ENCODE measurements around the gene LCP1. TPM values are rescaled to one million over a fixed set of nuclear protein-coding genes. Genes with fewer than 3 reads are reported as not detected.
A peak's percentile ranks its signal among the peaks of the same experiment; 100 is the strongest.

LCP1 gene
- total RNA-seq, 1 experiment from 2014 or later: 9.1 TPM

DNA sequence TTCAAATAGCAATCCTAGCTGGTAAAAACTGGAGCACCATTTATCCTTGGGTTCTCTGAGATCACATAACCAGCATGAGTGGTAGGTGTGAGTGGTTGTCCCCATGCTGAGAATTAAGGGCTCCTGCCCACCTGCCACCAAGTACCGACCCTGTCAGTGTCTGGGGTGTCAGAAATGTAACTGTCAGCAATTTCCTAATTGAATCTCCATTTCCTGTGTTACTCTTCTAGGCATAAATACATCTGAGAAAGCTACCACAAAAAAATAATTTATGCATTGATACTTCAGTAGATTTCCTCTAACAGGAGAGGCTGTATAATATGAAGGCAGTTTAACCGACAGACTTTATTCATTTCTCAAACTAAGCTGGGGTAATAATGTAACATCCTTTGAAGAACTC lies 102.2 kb downstream of the LCP1 start:
- TF ChIP-seq EZH2 (IDR thresholded peaks at IDR 0.05; ENCODE audit: borderline replicate concordance, low read depth, low read length, poor library complexity, severe bottlenecking): no peak
- TF ChIP-seq, protein P1, sequence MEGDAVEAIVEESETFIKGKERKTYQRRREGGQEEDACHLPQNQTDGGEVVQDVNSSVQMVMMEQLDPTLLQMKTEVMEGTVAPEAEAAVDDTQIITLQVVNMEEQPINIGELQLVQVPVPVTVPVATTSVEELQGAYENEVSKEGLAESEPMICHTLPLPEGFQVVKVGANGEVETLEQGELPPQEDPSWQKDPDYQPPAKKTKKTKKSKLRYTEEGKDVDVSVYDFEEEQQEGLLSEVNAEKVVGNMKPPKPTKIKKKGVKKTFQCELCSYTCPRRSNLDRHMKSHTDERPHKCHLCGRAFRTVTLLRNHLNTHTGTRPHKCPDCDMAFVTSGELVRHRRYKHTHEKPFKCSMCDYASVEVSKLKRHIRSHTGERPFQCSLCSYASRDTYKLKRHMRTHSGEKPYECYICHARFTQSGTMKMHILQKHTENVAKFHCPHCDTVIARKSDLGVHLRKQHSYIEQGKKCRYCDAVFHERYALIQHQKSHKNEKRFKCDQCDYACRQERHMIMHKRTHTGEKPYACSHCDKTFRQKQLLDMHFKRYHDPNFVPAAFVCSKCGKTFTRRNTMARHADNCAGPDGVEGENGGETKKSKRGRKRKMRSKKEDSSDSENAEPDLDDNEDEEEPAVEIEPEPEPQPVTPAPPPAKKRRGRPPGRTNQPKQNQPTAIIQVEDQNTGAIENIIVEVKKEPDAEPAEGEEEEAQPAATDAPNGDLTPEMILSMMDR (conservative IDR thresholded peaks at IDR 0.05; ENCODE audit: low read depth, low read length): no peak
- no TSS peak for BruUV-seq (replicated peaks)
- intact Hi-C loops (cut with micrococcal nuclease; ENCODE audit: unreplicated experiment): no loop called here
- ChIA-PET POLR2A (ENCODE audit: low non-redundant PET) (no interaction called here), CTCF (no interaction called here)
- peak; percentile 74 for DNase-seq (ENCODE audit: low spot score)
- no peaks in the 10 kb centered on the region for H3K27me3 ChIP-seq (replicated peaks; ENCODE audit: insufficient read depth, low read depth, low read length, poor library complexity)
- H3K4me3 ChIP-seq (ENCODE audit: low read depth, low read length, poor library complexity, severe bottlenecking): no peak overlapping the region
- peaks cover 7% of the 10 kb centered on the region for H3K9me3 ChIP-seq (ENCODE audit: low read depth, low read length, poor library complexity, severe bottlenecking)
- H3K27ac ChIP-seq (ENCODE audit: low read depth, low read length, poor library complexity, severe bottlenecking): peak overlapping the region; percentile 85
- peaks cover 38% of the 10 kb centered on the region for H3K4me1 ChIP-seq (ENCODE audit: insufficient read depth, low read length, poor library complexity, severe bottlenecking)
- H3K36me3 ChIP-seq (ENCODE audit: insufficient read depth, low read length, poor library complexity, severe bottlenecking): no peaks in the 10 kb centered on the region

DNA sequence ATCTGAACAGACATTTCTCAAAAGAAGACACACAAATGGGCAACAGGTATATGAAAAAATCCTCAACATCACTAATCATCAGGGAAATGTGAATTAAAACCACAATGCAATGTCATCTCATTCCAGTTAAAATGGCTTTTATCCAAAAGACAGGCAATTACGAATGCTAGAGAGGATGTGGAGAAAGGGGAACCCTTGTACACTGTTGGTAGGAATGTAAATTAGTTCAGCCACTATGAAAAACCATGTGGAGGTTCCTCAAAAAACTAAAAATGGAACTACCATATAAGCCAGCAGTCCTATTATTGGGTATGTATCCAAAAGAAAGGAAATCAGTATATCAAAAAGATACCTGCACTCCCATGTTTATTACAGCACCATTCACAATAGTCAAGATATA lies 104.7 kb downstream of the LCP1 start:
- no peak for TF ChIP-seq EZH2 (IDR thresholded peaks at IDR 0.05; ENCODE audit: borderline replicate concordance, low read depth, low read length, poor library complexity, severe bottlenecking)
- TF ChIP-seq, protein P1 (conservative IDR thresholded peaks at IDR 0.05; ENCODE audit: low read depth, low read length): no peak
- intact Hi-C loops (cut with micrococcal nuclease; ENCODE audit: unreplicated experiment): no loop called here
- ChIA-PET POLR2A (ENCODE audit: low non-redundant PET) (no interaction called here), CTCF (no interaction called here)
- BruUV-seq (replicated peaks): no TSS peak
- Histone ChIP-seq H3K36me3 (ENCODE audit: insufficient read depth, low read length, poor library complexity, severe bottlenecking) (no peaks in the 10 kb centered on the region), H3K9me3 (ENCODE audit: low read depth, low read length, poor library complexity, severe bottlenecking) (peaks cover 8% of the 10 kb centered on the region), H3K27me3 (replicated peaks; ENCODE audit: insufficient read depth, low read depth, low read length, poor library complexity) (no peaks in the 10 kb centered on the region), H3K4me1 (ENCODE audit: insufficient read depth, low read length, poor library complexity, severe bottlenecking) (peaks cover 36% of the 10 kb centered on the region), H3K4me3 (ENCODE audit: low read depth, low read length, poor library complexity, severe bottlenecking) (no peak overlapping the region), H3K27ac (ENCODE audit: low read depth, low read length, poor library complexity, severe bottlenecking) (no peak overlapping the region)
- DNase-seq (ENCODE audit: low spot score): no peak

DNA sequence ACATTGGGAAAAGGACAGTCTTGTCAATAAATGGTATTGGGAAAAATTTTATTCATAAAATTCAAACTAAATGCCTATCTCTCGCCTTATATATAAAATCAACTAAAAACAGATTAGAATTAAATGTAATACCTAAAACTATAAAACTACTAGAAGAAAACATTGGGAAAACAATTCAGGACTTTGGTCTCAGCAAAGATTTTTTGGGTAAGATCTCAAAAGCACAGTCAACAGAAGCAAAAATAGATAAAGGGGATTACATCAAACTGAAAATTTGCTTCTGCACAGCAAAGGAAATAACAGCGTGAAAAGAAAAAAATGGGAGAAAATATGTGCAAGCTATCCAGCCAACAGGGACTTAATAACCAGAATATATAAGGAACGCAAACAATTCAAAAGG lies 105.2 kb downstream of the LCP1 start:
- DNase-seq (ENCODE audit: low spot score): no peak
- no peak overlapping the region for H3K4me3 ChIP-seq (ENCODE audit: low read depth, low read length, poor library complexity, severe bottlenecking)
- no peaks in the 10 kb centered on the region for H3K36me3 ChIP-seq (ENCODE audit: insufficient read depth, low read length, poor library complexity, severe bottlenecking)
- H3K4me1 ChIP-seq (ENCODE audit: insufficient read depth, low read length, poor library complexity, severe bottlenecking): peaks cover 35% of the 10 kb centered on the region
- ChIA-PET POLR2A (ENCODE audit: low non-redundant PET) (no interaction called here), CTCF (no interaction called here)
- no peaks in the 10 kb centered on the region for H3K27me3 ChIP-seq (replicated peaks; ENCODE audit: insufficient read depth, low read depth, low read length, poor library complexity)
- BruUV-seq (replicated peaks): TSS peak; percentile 16
- TF ChIP-seq, protein P1 (conservative IDR thresholded peaks at IDR 0.05; ENCODE audit: low read depth, low read length): no peak
- no peak for TF ChIP-seq EZH2 (IDR thresholded peaks at IDR 0.05; ENCODE audit: borderline replicate concordance, low read depth, low read length, poor library complexity, severe bottlenecking)
- intact Hi-C loops (cut with micrococcal nuclease; ENCODE audit: unreplicated experiment): no loop called here
- H3K9me3 ChIP-seq (ENCODE audit: low read depth, low read length, poor library complexity, severe bottlenecking): peaks cover 8% of the 10 kb centered on the region
- no peak overlapping the region for H3K27ac ChIP-seq (ENCODE audit: low read depth, low read length, poor library complexity, severe bottlenecking)

Other genes starting within 250 kb of the LCP1 start
- 373 and 378 TPM in 2 replicates for gene ZC3H13, start 129.4 kb downstream of the LCP1 start, total RNA-seq (2021)
- gene CPB2, start 77.1 kb downstream of the LCP1 start, total RNA-seq (2021): 5.0 and 5.5 TPM in 2 replicates
- 0.74 and 0.82 TPM in 2 replicates for gene LRRC63, start 29.8 kb upstream of the LCP1 start, total RNA-seq (2021)
- gene RUBCNL, start 205.1 kb upstream of the LCP1 start, total RNA-seq (2021): 110 and 126 TPM in 2 replicates

All from A673 (cell line).